ENCODE results near the gene OR51F1. TPM values are rescaled to one million over a fixed set of nuclear protein-coding genes. Genes with fewer than 3 reads are reported as not detected.
"Not testable (repeated sequence)": the region's sequence is repeated elsewhere in the genome, so short reads cannot be mapped to it uniquely, and the experiment has no call there.

OR51F1 gene
- total and polyA plus RNA-seq, 9 donors: not detected

DNA sequence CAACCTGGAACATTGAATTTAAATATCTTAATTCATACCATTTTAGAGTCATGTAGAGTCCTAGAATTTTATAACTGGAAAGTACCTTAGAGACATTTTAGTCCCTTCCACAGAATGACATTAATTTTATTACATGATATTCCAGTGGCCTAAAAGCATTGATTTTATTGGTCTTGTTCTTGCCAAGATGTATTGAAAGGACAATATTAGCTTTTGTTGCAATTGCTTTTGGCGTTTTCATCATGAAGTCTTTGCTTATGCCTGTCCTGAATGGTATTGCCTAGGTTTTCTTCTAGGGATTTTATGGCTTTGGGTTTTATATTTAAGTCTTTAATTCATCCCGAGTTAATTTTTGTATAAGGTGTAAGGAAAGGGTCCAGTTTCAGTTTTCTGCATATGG, 29.0 kb downstream of the OR51F1 start:
- 85 to 98% (median 92%) methylated on average over 2 of the region's 2 CpGs for WGBS, 3 donors
- intact Hi-C loops (cut with DNase I): no loop called here

DNA sequence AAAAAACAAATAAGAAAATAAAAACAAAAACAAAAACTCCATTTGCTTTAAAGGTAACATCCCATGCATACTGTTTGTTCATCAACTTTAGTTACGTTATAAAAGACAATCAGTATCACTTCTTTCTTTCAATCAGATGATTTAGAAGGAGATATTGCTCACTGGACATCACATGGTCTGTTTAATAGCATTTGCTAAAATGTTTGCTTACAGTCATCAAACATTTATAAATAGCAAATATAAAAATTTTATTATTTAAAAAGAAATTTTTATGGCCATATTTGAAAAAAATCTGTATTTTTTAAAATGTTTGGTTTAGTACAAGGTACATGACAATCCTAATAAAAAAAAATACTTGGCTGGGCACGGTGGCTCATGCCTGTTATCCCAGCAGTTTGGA, 42.6 kb downstream of the OR51F1 start:
- TF ChIP-seq POLR2A (IDR thresholded peaks at IDR 0.05): no peak
- no peak for TF ChIP-seq EP300 (IDR thresholded peaks at IDR 0.05)
- TF ChIP-seq, protein P1, sequence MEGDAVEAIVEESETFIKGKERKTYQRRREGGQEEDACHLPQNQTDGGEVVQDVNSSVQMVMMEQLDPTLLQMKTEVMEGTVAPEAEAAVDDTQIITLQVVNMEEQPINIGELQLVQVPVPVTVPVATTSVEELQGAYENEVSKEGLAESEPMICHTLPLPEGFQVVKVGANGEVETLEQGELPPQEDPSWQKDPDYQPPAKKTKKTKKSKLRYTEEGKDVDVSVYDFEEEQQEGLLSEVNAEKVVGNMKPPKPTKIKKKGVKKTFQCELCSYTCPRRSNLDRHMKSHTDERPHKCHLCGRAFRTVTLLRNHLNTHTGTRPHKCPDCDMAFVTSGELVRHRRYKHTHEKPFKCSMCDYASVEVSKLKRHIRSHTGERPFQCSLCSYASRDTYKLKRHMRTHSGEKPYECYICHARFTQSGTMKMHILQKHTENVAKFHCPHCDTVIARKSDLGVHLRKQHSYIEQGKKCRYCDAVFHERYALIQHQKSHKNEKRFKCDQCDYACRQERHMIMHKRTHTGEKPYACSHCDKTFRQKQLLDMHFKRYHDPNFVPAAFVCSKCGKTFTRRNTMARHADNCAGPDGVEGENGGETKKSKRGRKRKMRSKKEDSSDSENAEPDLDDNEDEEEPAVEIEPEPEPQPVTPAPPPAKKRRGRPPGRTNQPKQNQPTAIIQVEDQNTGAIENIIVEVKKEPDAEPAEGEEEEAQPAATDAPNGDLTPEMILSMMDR (IDR thresholded peaks at IDR 0.05): no peak
- intact Hi-C loops (cut with DNase I): no loop called here
- no peaks in the 10 kb centered on the region for H3K9me3 ChIP-seq
- H3K27ac ChIP-seq: no peak overlapping the region
- no peak overlapping the region for H3K4me3 ChIP-seq
- DNase-seq: no peak
- 85 to 88% (median 86%) methylated on average over 2 of the region's 2 CpGs for WGBS, 3 donors
- no peaks in the 10 kb centered on the region for H3K27me3 ChIP-seq
- no peaks in the 10 kb centered on the region for H3K36me3 ChIP-seq
- no peaks in the 10 kb centered on the region for H3K4me1 ChIP-seq (ENCODE audit: insufficient read depth)

More for the DNA sequence above, 29.0 kb downstream of the OR51F1 start:
- H3K9me3 ChIP-seq: no peaks in the 10 kb centered on the region
- H3K4me1 ChIP-seq (ENCODE audit: insufficient read depth): no peaks in the 10 kb centered on the region
- TF ChIP-seq EP300 (IDR thresholded peaks at IDR 0.05) (no peak), POLR2A (IDR thresholded peaks at IDR 0.05) (no peak)
- TF ChIP-seq, protein P1 (IDR thresholded peaks at IDR 0.05): no peak
- no peak for DNase-seq
- H3K4me3 ChIP-seq: no peak overlapping the region
- no peaks in the 10 kb centered on the region for H3K36me3 ChIP-seq
- H3K27ac ChIP-seq: no peak overlapping the region
- no peaks in the 10 kb centered on the region for H3K27me3 ChIP-seq

DNA sequence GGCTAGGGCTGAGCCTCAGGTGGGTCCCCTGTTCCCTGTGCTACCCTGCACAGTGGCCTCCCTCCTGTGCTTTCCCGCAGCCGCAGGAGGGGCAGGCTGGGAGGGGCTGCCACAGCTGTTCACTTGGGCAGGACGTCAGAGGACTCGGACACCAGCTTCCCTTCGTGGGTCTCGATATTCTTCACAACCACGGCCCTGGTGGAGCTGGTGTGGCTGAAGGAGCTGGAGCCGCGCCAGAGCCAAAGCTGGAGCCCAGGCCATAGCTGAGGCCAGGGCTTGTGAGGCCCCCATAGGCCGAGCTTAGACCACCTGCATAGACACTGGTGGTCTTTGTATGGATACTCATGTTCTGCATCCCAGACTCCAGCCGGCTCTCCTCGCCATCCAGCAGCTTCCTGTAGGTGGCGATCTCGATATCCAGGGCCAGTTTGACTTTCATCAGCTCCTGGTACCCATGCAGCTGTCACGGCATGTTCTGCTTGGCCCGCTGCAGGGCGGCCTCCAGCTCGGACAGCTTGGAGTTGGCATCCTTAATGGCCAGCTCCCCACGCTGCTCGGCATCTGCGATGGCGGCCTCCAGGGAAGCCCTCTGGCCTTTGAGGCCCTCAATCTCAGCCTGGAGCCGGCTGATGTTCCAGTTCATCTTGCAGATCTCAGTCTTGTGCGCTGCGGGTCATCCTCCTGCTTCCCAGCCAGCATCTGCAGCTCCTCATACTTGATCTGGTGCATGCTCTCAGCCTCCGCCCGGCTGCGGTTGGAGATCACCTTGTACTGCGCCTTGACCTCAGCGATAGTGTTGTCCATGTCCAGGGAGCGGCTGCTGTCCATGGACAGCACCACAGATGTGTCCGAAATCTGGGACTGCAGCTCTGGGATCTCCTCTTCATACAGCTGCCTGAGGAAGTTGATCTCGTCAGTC, 46.9 kb downstream of the OR51F1 start:
- 90 to 94% (median 93%) methylated on average over 33 of the region's 33 CpGs for WGBS, 3 donors

More for the DNA sequence above, 46.9 kb downstream of the OR51F1 start:
- intact Hi-C loops (cut with DNase I); H3K36me3 ChIP-seq; DNase-seq; H3K9me3 ChIP-seq; H3K4me3 ChIP-seq; H3K27ac ChIP-seq; H3K27me3 ChIP-seq; H3K4me1 ChIP-seq (ENCODE audit: insufficient read depth): not testable (repeated sequence)

Small RNAs within 50 kb of the gene (small RNA-seq; reads per million reads assigned to genes)
- gene RF00091: not detected

Other genes with a start within 250 kb of the OR51F1 start
- not detected for gene OR52M1, start 224.7 kb downstream of the OR51F1 start, total RNA-seq
- gene OR52M1, start 224.7 kb downstream of the OR51F1 start, polyA plus RNA-seq: not detected
- not detected for gene OR52I2, start 188.2 kb downstream of the OR51F1 start, total RNA-seq
- gene OR52I2, start 188.2 kb downstream of the OR51F1 start, polyA plus RNA-seq: not detected
- not detected for gene OR52I1, start 175.9 kb downstream of the OR51F1 start, total RNA-seq
- gene OR52I1, start 175.9 kb downstream of the OR51F1 start, polyA plus RNA-seq: not detected
- 10 to 100 TPM; 13.2 to 18.7 (median 16.1) TPM for gene TRIM68, start 161.7 kb downstream of the OR51F1 start, total RNA-seq
- gene TRIM68, start 161.7 kb downstream of the OR51F1 start, polyA plus RNA-seq: 10 to 100 TPM; 14.1 to 19.9 TPM
- gene OR51D1, start 132.5 kb downstream of the OR51F1 start, total RNA-seq: not detected
- gene OR51D1, start 132.5 kb downstream of the OR51F1 start, polyA plus RNA-seq: not detected
- 1 to 10 TPM in 1 of 7 donors, under 1 TPM in 5, not detected in 1; 0.12 to 1.4 (median 0.27) TPM for gene OR51E1, start 126.0 kb downstream of the OR51F1 start, total RNA-seq
- gene OR51E1, start 126.0 kb downstream of the OR51F1 start, polyA plus RNA-seq: 1 to 10 TPM; 1.6 to 3.5 TPM
- under 1 TPM in 4 of 7 donors, not detected in 3; 0.11 to 0.65 (median 0.23) TPM for gene OR51E2, start 72.1 kb downstream of the OR51F1 start, total RNA-seq
- 1 to 10 TPM in 1 of 2 donors, under 1 TPM in 1; 0.67 to 2.0 TPM for gene OR51E2, start 72.1 kb downstream of the OR51F1 start, polyA plus RNA-seq
- gene MMP26, start 65.2 kb downstream of the OR51F1 start, total RNA-seq: under 1 TPM in 1 of 7 donors, not detected in 6; 0.23 TPM
- gene MMP26, start 65.2 kb downstream of the OR51F1 start, polyA plus RNA-seq: not detected
- not detected for gene OR52R1, start 34.4 kb upstream of the OR51F1 start, total RNA-seq
- not detected for gene OR52R1, start 34.4 kb upstream of the OR51F1 start, polyA plus RNA-seq
- not detected for gene OR51F2, start 51.4 kb upstream of the OR51F1 start, total RNA-seq
- gene OR51F2, start 51.4 kb upstream of the OR51F1 start, polyA plus RNA-seq: not detected
- gene OR51S1, start 79.3 kb upstream of the OR51F1 start, total RNA-seq: not detected
- not detected for gene OR51S1, start 79.3 kb upstream of the OR51F1 start, polyA plus RNA-seq
- gene OR51T1, start 112.0 kb upstream of the OR51F1 start, total RNA-seq: not detected
- not detected for gene OR51T1, start 112.0 kb upstream of the OR51F1 start, polyA plus RNA-seq
- gene OR51A7, start 133.8 kb upstream of the OR51F1 start, total RNA-seq: not detected
- gene OR51A7, start 133.8 kb upstream of the OR51F1 start, polyA plus RNA-seq: not detected
- not detected for gene OR51G2, start 149.4 kb upstream of the OR51F1 start, total RNA-seq
- gene OR51G2, start 149.4 kb upstream of the OR51F1 start, polyA plus RNA-seq: not detected
- not detected for gene OR51G1, start 154.4 kb upstream of the OR51F1 start, total RNA-seq
- gene OR51G1, start 154.4 kb upstream of the OR51F1 start, polyA plus RNA-seq: not detected
- gene OR51A4, start 177.7 kb upstream of the OR51F1 start, total RNA-seq: not detected
- gene OR51A4, start 177.7 kb upstream of the OR51F1 start, polyA plus RNA-seq: not detected
- not detected for gene OR51A2, start 185.8 kb upstream of the OR51F1 start, total RNA-seq
- gene OR51A2, start 185.8 kb upstream of the OR51F1 start, polyA plus RNA-seq: not detected
- gene OR51L1, start 224.9 kb upstream of the OR51F1 start, total RNA-seq: not detected
- not detected for gene OR51L1, start 224.9 kb upstream of the OR51F1 start, polyA plus RNA-seq

All from ovary (tissue), 9 donors.